ENCODE measurements around the gene C2orf68. TPM values are rescaled to one million over a fixed set of nuclear protein-coding genes. Genes with fewer than 3 reads are reported as not detected.

Gene C2orf68
- total and polyA plus RNA-seq, 2 of the 13 experiments (the other 11 are each of a cell fraction or from before 2014, with no cell fraction given): 47.1 to 77.4 TPM

DNA sequence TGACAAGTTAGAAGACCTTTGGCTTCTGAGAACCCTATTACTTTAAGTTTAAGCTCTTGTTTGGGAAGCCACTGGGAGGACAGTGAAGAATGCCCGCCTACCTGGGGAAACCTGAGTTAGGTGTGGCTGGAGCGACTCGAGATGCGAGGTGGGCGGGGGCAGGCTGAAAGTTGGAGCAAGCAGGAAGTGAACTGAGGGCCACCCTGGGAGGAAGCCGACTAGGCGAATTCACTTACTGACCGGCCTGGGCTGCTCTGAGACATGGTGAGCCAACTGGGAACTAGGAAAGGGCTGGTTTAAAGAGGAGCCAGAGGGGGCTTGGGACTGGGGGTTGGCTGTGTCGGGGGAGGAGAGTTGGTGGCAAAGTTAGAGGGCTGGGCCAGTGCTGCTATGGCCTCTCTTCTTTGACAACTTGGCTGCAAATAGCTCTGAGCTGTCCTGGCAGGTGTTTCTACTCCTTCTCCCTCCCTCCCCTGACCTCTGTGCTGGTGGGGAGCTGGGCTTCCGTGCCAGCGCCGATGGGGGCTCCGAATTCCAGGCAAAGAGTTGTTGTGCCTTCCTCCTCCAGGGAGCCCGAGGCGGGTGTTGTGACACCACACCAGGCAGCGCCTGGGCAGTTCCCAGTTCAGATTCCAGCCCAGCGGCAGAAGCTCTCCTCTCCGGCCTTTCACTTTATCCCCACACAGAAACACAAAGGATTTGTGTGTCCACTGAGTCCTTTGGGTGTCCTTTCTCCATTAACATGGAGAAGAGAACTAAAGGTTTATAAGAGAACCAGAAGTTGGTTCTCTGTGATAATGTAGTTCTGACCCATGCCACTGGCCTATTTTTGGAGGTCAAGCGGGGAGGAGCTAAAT is 34.3 kb downstream of the C2orf68 start, which contains the start of gene VAMP8 (continued):
- TF ChIP-seq NR2C2 (CRISPR knock-in tag; IDR thresholded peaks at IDR 0.05; ENCODE audit: borderline replicate concordance) (peak; percentile 42), ZBTB20 (CRISPR knock-in tag; IDR thresholded peaks at IDR 0.05; ENCODE audit: borderline replicate concordance, low read depth) (no peak), PHF8 (CRISPR knock-in tag; IDR thresholded peaks at IDR 0.05) (peak; percentile 58), ADNP (CRISPR knock-in tag; IDR thresholded peaks at IDR 0.05) (no peak), SKI (IDR thresholded peaks at IDR 0.05; ENCODE audit: partially characterized antibody) (no peak), ZNF282 (IDR thresholded peaks at IDR 0.05; ENCODE audit: partially characterized antibody) (no peak), ZIK1 (CRISPR knock-in tag; IDR thresholded peaks at IDR 0.05; ENCODE audit: borderline replicate concordance, low read depth) (0 out of 2 replicates have a peak, but pooled peaks have one; percentile 19)
- TF ChIP-seq, protein P1, sequence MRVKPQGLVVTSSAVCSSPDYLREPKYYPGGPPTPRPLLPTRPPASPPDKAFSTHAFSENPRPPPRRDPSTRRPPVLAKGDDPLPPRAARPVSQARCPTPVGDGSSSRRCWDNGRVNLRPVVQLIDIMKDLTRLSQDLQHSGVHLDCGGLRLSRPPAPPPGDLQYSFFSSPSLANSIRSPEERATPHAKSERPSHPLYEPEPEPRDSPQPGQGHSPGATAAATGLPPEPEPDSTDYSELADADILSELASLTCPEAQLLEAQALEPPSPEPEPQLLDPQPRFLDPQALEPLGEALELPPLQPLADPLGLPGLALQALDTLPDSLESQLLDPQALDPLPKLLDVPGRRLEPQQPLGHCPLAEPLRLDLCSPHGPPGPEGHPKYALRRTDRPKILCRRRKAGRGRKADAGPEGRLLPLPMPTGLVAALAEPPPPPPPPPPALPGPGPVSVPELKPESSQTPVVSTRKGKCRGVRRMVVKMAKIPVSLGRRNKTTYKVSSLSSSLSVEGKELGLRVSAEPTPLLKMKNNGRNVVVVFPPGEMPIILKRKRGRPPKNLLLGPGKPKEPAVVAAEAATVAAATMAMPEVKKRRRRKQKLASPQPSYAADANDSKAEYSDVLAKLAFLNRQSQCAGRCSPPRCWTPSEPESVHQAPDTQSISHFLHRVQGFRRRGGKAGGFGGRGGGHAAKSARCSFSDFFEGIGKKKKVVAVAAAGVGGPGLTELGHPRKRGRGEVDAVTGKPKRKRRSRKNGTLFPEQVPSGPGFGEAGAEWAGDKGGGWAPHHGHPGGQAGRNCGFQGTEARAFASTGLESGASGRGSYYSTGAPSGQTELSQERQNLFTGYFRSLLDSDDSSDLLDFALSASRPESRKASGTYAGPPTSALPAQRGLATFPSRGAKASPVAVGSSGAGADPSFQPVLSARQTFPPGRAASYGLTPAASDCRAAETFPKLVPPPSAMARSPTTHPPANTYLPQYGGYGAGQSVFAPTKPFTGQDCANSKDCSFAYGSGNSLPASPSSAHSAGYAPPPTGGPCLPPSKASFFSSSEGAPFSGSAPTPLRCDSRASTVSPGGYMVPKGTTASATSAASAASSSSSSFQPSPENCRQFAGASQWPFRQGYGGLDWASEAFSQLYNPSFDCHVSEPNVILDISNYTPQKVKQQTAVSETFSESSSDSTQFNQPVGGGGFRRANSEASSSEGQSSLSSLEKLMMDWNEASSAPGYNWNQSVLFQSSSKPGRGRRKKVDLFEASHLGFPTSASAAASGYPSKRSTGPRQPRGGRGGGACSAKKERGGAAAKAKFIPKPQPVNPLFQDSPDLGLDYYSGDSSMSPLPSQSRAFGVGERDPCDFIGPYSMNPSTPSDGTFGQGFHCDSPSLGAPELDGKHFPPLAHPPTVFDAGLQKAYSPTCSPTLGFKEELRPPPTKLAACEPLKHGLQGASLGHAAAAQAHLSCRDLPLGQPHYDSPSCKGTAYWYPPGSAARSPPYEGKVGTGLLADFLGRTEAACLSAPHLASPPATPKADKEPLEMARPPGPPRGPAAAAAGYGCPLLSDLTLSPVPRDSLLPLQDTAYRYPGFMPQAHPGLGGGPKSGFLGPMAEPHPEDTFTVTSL (CRISPR knock-in tag; IDR thresholded peaks at IDR 0.05; ENCODE audit: borderline replicate concordance): no peak
- TF ChIP-seq, protein P2, sequence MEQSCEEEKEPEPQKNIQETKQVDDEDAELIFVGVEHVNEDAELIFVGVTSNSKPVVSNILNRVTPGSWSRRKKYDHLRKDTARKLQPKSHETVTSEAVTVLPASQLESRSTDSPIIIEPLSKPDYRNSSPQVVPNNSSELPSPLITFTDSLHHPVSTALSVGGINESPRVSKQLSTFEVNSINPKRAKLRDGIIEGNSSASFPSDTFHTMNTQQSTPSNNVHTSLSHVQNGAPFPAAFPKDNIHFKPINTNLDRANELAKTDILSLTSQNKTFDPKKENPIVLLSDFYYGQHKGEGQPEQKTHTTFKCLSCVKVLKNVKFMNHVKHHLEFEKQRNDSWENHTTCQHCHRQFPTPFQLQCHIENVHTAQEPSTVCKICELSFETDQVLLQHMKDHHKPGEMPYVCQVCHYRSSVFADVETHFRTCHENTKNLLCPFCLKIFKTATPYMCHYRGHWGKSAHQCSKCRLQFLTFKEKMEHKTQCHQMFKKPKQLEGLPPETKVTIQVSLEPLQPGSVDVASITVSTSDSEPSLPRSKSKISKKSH (CRISPR knock-in tag; IDR thresholded peaks at IDR 0.05; ENCODE audit: borderline replicate concordance): 0 out of 2 replicates have a peak, but pooled peaks have one; percentile 70
- TF ChIP-seq, protein P3, sequence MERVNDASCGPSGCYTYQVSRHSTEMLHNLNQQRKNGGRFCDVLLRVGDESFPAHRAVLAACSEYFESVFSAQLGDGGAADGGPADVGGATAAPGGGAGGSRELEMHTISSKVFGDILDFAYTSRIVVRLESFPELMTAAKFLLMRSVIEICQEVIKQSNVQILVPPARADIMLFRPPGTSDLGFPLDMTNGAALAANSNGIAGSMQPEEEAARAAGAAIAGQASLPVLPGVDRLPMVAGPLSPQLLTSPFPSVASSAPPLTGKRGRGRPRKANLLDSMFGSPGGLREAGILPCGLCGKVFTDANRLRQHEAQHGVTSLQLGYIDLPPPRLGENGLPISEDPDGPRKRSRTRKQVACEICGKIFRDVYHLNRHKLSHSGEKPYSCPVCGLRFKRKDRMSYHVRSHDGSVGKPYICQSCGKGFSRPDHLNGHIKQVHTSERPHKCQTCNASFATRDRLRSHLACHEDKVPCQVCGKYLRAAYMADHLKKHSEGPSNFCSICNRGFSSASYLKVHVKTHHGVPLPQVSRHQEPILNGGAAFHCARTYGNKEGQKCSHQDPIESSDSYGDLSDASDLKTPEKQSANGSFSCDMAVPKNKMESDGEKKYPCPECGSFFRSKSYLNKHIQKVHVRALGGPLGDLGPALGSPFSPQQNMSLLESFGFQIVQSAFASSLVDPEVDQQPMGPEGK (CRISPR knock-in tag; IDR thresholded peaks at IDR 0.05): peak; percentile 50; the same call in 1 of the 2 replicates
- TF ChIP-seq, protein P4, sequence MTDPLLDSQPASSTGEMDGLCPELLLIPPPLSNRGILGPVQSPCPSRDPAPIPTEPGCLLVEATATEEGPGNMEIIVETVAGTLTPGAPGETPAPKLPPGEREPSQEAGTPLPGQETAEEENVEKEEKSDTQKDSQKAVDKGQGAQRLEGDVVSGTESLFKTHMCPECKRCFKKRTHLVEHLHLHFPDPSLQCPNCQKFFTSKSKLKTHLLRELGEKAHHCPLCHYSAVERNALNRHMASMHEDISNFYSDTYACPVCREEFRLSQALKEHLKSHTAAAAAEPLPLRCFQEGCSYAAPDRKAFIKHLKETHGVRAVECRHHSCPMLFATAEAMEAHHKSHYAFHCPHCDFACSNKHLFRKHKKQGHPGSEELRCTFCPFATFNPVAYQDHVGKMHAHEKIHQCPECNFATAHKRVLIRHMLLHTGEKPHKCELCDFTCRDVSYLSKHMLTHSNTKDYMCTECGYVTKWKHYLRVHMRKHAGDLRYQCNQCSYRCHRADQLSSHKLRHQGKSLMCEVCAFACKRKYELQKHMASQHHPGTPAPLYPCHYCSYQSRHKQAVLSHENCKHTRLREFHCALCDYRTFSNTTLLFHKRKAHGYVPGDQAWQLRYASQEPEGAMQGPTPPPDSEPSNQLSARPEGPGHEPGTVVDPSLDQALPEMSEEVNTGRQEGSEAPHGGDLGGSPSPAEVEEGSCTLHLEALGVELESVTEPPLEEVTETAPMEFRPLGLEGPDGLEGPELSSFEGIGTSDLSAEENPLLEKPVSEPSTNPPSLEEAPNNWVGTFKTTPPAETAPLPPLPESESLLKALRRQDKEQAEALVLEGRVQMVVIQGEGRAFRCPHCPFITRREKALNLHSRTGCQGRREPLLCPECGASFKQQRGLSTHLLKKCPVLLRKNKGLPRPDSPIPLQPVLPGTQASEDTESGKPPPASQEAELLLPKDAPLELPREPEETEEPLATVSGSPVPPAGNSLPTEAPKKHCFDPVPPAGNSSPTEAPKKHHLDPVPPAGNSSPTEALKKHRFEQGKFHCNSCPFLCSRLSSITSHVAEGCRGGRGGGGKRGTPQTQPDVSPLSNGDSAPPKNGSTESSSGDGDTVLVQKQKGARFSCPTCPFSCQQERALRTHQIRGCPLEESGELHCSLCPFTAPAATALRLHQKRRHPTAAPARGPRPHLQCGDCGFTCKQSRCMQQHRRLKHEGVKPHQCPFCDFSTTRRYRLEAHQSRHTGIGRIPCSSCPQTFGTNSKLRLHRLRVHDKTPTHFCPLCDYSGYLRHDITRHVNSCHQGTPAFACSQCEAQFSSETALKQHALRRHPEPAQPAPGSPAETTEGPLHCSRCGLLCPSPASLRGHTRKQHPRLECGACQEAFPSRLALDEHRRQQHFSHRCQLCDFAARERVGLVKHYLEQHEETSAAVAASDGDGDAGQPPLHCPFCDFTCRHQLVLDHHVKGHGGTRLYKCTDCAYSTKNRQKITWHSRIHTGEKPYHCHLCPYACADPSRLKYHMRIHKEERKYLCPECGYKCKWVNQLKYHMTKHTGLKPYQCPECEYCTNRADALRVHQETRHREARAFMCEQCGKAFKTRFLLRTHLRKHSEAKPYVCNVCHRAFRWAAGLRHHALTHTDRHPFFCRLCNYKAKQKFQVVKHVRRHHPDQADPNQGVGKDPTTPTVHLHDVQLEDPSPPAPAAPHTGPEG (CRISPR knock-in tag; IDR thresholded peaks at IDR 0.05): no peak; the same call in 1 of the 2 replicates
